HG02623 (cell line): Measurements from ENCODE around the gene CLDN24.

Experiments used
- ATAC-seq: cut with Tn5 transposase; IDR thresholded peaks from one replicate; pipeline ENCODE4 v1.9.1; 2021; ENCODE audit warnings: moderate library complexity; ENCODE audit not compliant: unreplicated experiment

CLDN24 gene

GRCh38 chr4:183322326-183322725 is at the start of gene CLDN24:
CLDN24 (minus strand) TSS chr4:183322426; CDS start chr4:183322426, 0 bp downstream.
- ATAC-seq: no peak

DNA sequence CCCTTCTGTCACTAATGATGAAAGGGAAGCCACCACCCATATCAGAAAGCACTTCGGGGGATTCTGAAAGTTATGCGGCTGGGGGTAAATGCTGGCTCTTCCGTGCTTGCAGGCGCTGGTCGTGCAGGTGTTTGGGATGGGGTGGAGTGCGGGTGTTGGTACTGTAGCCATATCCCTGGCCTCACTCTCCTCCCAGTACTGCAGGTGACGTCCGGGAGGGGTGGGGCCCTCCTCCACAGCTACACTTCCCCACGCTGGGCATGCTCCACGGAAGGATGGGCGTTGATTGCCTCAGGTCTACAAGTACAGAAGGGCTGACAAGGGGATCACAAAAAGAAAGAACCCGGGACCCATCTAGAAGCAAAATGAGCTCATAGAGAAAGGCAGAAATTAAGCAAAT is 48.6 kb upstream of the CLDN24 start:
- no peak for ATAC-seq

DNA sequence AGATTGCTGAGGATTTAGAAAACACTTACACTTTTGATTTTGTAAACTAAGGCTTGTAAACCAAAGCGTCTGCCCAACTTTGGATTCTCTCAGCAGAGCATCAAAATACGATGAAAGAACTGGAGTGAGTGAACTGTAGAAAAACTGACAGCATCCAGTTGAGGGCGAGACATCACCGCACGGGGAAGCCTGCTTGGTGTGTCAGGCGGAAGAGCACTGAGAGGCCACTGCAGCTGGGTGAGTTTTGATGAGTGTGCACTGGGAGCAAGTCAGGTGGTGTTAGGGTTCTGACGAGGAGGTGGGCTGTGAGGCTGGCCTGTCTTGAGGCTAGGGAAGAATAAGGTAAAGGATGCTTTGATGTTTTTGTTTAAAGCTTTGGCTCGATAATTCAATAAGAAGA is 46.8 kb upstream of the CLDN24 start:
- ATAC-seq: no peak

DNA sequence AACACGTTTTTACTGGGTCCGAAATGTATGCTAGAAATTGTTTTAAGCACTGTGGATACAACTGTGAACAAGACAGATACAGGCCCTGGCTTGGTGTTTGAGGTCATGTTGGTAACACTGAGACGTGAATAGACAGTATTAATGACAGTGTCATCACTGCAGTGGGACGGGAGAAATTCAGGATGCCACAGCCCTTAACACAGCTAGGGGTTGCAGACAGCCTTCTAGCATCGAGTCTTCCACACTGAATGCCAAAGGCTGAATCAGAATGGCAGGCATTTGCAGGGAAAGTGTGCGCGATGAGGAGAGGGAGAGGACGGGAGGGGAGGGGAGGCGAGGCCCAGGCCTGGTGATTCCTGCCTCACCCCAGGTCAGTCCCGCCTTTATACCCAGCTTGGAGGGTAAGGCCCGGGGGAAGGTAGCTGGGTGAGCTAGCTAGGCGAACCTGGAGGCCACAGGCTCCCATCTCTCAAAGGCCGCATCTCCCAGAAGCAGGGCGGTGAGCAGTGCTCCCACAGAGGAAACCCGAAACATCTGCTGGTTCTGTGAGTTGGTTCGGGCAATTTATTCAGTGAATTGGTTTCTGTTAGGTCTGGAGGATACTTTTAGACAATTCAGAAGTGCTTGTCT is 44.1 kb upstream of the CLDN24 start:
- no peak for ATAC-seq

- ATAC-seq: no peak
These were observed 41.8 kb upstream of the CLDN24 start for GRCh38 chr4:183364025-183364424.

- ATAC-seq: no peak
These were observed 40.8 kb upstream of the CLDN24 start for GRCh38 chr4:183362916-183363542.

DNA sequence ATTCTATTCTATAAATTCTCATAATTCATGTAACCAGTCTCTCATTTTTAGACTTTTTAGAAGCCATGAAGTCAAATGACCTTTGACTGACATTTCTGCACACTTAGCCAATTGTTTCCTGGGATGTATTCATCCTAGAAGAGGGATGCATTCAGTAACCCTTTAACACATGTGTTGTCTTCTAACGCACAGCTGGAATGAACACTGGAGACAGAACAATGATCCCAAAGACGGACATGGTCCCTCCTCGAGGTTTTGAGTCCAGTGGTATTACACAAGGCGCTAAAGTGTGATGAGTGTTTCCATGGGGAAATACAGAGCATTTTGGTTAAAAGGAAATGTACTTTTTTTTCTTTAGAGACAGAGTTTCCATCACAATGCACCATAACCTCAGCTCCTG is 39.8 kb upstream of the CLDN24 start:
- ATAC-seq: no peak

- no peak for ATAC-seq
These were observed 38.1 kb upstream of the CLDN24 start for GRCh38 chr4:183360161-183360919.

DNA sequence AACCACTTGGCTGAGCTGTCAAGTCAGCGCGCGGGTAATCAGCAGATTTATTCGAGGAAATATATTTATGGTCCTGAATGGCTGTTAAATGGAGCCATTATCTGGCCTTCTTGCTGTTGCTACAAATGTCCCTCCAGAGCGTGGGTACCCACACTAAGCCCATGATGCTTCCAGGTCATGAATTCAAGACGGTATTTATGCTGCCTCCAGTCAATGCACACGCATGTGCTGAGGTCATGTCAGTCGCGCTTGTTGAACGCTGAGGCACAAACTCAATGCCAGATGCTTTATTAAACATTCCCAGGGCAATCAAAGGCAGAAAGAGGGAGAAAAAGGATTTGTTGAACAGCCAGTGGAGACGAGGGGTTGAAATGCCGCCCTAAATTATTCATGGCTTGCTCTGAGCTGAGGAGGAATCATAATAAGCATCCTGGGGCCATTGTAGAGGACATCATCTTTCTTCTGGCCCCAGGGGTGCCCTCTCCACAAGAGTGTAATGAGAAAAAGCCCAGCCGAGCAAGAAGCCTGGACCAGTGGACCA is 36.1 kb upstream of the CLDN24 start:
- no peak for ATAC-seq

GRCh38 chr4:183356931-183357675 is 34.9 kb upstream of the CLDN24 start:
- ATAC-seq: no peak

- ATAC-seq: no peak
These were observed 34.1 kb upstream of the CLDN24 start for GRCh38 chr4:183356173-183356830.

- ATAC-seq: no peak
These were observed 33.2 kb upstream of the CLDN24 start for GRCh38 chr4:183355405-183355804.

- ATAC-seq: no peak
These were observed 32.0 kb upstream of the CLDN24 start for GRCh38 chr4:183354219-183354618.

DNA sequence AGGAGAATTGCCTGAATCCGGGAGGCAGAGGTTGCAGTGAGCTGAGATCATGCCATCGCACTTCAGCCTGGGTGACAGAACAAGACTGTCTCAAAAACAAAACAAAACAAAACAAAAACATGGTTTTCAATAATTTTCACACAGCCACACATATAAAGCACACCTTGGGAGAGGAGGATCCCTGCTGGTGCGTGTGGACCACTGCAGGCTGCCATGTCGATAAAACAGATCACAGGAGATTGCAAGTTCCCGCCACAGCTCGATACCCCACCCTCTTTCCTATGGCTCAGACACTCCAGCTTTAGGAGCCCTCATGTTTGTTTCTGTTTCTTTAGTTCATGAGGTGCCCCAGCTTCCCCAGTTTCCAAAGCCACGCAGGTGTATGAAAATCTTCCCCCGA is 31.3 kb upstream of the CLDN24 start:
- no peak for ATAC-seq

GRCh38 chr4:183352546-183352945 is 30.3 kb upstream of the CLDN24 start:
- no peak for ATAC-seq

DNA sequence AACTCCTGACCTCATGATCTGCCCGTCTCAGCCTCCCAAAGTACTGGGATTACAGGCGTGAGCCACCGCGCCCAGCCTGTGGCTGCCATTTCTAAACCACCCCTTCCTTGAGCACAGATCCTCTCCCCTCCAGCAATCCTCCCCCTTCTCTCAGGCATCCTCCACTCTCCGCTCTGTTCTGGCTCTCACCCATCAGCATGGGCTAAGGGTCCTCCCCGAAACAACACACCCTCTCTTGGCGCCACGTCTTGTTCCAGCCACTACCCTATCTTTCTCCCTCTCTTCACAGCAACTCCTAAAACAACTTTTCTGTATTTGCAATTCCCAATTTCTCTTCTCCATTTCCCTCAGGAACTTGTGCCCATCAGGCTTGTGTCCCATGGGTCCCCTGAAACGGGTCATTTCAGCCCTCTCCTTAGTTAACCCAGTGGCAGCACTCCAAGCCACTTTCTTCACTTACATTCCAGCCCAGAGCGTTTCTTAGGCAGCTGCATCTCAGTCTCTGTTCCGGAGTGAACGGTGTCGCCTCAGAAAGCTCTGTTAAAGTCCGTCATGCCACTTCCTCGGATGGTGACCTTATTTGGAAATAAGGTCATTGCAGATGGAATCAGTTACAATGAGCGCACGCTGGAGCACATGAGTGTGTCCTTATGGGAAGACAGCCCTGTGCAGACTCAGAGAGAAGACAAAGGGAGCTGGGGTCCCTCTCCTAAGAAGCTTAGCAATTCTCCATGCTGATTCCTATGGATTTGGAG is 28.3 kb upstream of the CLDN24 start:
- ATAC-seq: no peak

- no peak for ATAC-seq
These were observed 27.4 kb upstream of the CLDN24 start for GRCh38 chr4:183349673-183350072.

- no peak for ATAC-seq
These were observed 26.8 kb upstream of the CLDN24 start for GRCh38 chr4:183348706-183349659.

- no peak for ATAC-seq
These were observed 25.9 kb upstream of the CLDN24 start for GRCh38 chr4:183348136-183348535.
